HG02885 (cell line): Measurements from ENCODE around the gene ZFYVE1.
"Not testable (repeated sequence)": the region's sequence is repeated elsewhere in the genome, so short reads cannot be mapped to it uniquely, and the experiment has no call there.

ENCODE experiments used
- ATAC-seq: cut with Tn5 transposase; IDR thresholded peaks from one replicate; pipeline ENCODE4 v1.9.1; 2021; ENCODE audit warnings: mild to moderate bottlenecking; ENCODE audit not compliant: unreplicated experiment, poor library complexity

Gene ZFYVE1

GRCh38 chr14:72962336-72962754 is 64.6 kb downstream of the ZFYVE1 start:
- ATAC-seq = not testable (repeated sequence)

GRCh38 chr14:72961579-72962335 is 65.1 kb downstream of the ZFYVE1 start:
- no peak for ATAC-seq

GRCh38 chr14:72961016-72961415 is 65.9 kb downstream of the ZFYVE1 start:
- not testable (repeated sequence) for ATAC-seq

- no peak for ATAC-seq
Measured at GRCh38 chr14:72958548-72958947, 68.4 kb downstream of the ZFYVE1 start.

GRCh38 chr14:72957213-72957612 is 69.7 kb downstream of the ZFYVE1 start:
- ATAC-seq = no peak

- not testable (repeated sequence) for ATAC-seq
Measured at GRCh38 chr14:72956741-72957140, 70.2 kb downstream of the ZFYVE1 start.

- ATAC-seq = no peak
Measured at GRCh38 chr14:72952171-72952570, 74.7 kb downstream of the ZFYVE1 start.

GRCh38 chr14:72948481-72949138 is 78.3 kb downstream of the ZFYVE1 start:
- ATAC-seq = no peak

- no peak for ATAC-seq
Measured at GRCh38 chr14:72947366-72948160, 79.3 kb downstream of the ZFYVE1 start.

GRCh38 chr14:72946491-72946890 is 80.4 kb downstream of the ZFYVE1 start:
- ATAC-seq = no peak

- no peak for ATAC-seq
Measured at GRCh38 chr14:72945356-72946027, 81.4 kb downstream of the ZFYVE1 start.

- ATAC-seq = no peak
Measured at GRCh38 chr14:72943876-72944430, 83.0 kb downstream of the ZFYVE1 start.

- no peak for ATAC-seq
Measured at GRCh38 chr14:72942934-72943333, 84.0 kb downstream of the ZFYVE1 start.

- no peak for ATAC-seq
Measured at GRCh38 chr14:72941286-72941985, 85.5 kb downstream of the ZFYVE1 start.

GRCh38 chr14:72939630-72940029 is 87.3 kb downstream of the ZFYVE1 start:
- no peak for ATAC-seq

- no peak for ATAC-seq
Measured at GRCh38 chr14:72932893-72933292, 94.0 kb downstream of the ZFYVE1 start.

- no peak for ATAC-seq
Measured at GRCh38 chr14:72929316-72930080, 97.4 kb downstream of the ZFYVE1 start.

- no peak for ATAC-seq
Measured at GRCh38 chr14:72928872-72929271, 98.0 kb downstream of the ZFYVE1 start.
